ENCODE results near the gene LCN1.

- TF ChIP-seq CTCF (IDR thresholded peaks at IDR 0.05; ENCODE audit: insufficient read depth, low read length, poor library complexity, severe bottlenecking) (no peak), EZH2phosphoT487 (conservative IDR thresholded peaks at IDR 0.05; ENCODE audit: low read length) (no peak)
These were observed 5.9 kb upstream of the LCN1 start for GRCh38 chr9:135515083-135515951.

All from SU-DHL-6 (cell line).